Testis (tissue), 3 donors: Measurements from ENCODE around the gene PDHX. TPM values are rescaled to one million over a fixed set of nuclear protein-coding genes. Genes with fewer than 3 reads are reported as not detected.

ENCODE experiments used
- DNase-seq: peaks from one replicate; pipeline ENCODE4 v3.0.0-alpha.2; 2019
- H3K27ac ChIP-seq, 2 donors: fragments of 200-600 bp; sonication (generic); one replicate each; pipeline ENCODE4 v1.5.1; 2019
- H3K27me3 ChIP-seq: fragments of 200-600 bp; sonication (generic); one replicate; pipeline ENCODE4 v1.5.1; 2019
- H3K36me3 ChIP-seq: fragments of 200-600 bp; sonication (generic); one replicate; pipeline ENCODE4 v1.5.1; 2017; ENCODE audit warnings: low read depth; ENCODE audit errors: missing control alignments
- H3K4me1 ChIP-seq: fragments of 200-600 bp; sonication (generic); one replicate; pipeline ENCODE4 v1.5.1; 2019
- H3K4me3 ChIP-seq, 2 donors: fragments of 200-600 bp; sonication (generic); one replicate each; pipeline ENCODE4 v1.5.1; 2017 to 2019
- H3K9me3 ChIP-seq: fragments of 200-600 bp; sonication (generic); one replicate; pipeline ENCODE4 v1.5.1; 2017
- POLR2A ChIP-seq: fragments of 450-650 bp; IDR thresholded peaks from one replicate; pipeline ENCODE4 v1.6.1; 2017; ENCODE audit warnings: antibody characterized with exemption, mild to moderate bottlenecking, moderate library complexity
- WGBS, 2 donors: methylation state at CpG; one replicate each; pipeline ENCODE4 v1.1.5; 2018; 5-methylcytosine and 5-hydroxymethylcytosine counted together
- intact Hi-C: fragments of 100-400 bp; cut with DNase I; formaldehyde crosslinking; loops from one replicate; pipeline ENCODE4 v1.15.1; 2023; ENCODE audit warnings: low total_unique reads
- polyA plus RNA-seq: library from polyadenylated mRNA; stranded (reverse); fragments of 350-450 nt; fragmentation: Illumina TruSeq; extraction: RNeasy Lipid Tissue Mini Kit (QIAGEN cat#74804); gene quantifications from one replicate; pipeline ENCODE4 v1.2.3, GENCODE V29; 2014; ENCODE audit warnings: low read depth, low replicate concordance; ENCODE audit not compliant: insufficient read depth
- total RNA-seq, 2 donors: library from RNA; depleted of rRNA; stranded (reverse); fragments of >200 nt; gene quantifications; one replicate each; pipeline ENCODE4 v1.2.3, GENCODE V29; 2016
- TF ChIP-seq, protein P1 (sequence below), 3 experiments: fragments of 450-650 bp in 2 of 3; fragments of 200-600 bp in 1 of 3; sonication (generic) in 1 of 3; IDR thresholded peaks; one replicate each; pipeline ENCODE4 v1.5.1; 2016 to 2019; ENCODE audit warnings: antibody characterized with exemption in 3 of 3, mild to moderate bottlenecking in 2 of 3, moderate library complexity in 1 of 3

The PDHX gene
- total and polyA plus RNA-seq, 3 donors from 2014 or later: 47.9 to 54.2 (median 53.5) TPM

DNA sequence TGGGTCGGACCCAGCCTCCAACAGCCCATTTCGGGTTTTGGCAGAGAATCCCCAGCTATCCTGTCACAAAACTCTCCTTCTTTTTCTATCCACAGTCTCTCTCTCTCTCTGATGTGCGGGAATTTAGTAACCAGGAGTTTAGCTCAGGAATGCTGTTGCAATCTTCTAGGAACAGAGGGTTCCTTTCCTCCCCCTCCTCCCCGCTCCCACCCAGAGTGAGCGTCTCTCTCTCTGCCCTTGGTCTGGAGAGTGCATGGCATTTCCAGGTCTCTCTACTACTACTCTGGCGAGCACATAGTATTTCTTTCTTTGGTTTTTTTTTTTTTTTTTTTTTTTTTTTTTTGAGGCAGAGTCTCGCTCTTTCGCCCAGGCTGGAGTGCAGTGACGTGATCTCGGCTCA, 17.9 kb upstream of the PDHX start:
- Histone ChIP-seq H3K36me3 (no peaks in the 10 kb centered on the region), H3K9me3 (no peaks in the 10 kb centered on the region), H3K27me3 (no peaks in the 10 kb centered on the region), H3K27ac (peak overlapping the region; percentile 21 to 28), H3K4me3 (no peak overlapping the region), H3K4me1 (peaks cover 5% of the 10 kb centered on the region)
- peak; percentile 60 for DNase-seq
- WGBS, 2 donors: 45 to 54% methylated on average over 10 of the region's 10 CpGs
- no peak for TF ChIP-seq POLR2A
- TF ChIP-seq, protein P1, sequence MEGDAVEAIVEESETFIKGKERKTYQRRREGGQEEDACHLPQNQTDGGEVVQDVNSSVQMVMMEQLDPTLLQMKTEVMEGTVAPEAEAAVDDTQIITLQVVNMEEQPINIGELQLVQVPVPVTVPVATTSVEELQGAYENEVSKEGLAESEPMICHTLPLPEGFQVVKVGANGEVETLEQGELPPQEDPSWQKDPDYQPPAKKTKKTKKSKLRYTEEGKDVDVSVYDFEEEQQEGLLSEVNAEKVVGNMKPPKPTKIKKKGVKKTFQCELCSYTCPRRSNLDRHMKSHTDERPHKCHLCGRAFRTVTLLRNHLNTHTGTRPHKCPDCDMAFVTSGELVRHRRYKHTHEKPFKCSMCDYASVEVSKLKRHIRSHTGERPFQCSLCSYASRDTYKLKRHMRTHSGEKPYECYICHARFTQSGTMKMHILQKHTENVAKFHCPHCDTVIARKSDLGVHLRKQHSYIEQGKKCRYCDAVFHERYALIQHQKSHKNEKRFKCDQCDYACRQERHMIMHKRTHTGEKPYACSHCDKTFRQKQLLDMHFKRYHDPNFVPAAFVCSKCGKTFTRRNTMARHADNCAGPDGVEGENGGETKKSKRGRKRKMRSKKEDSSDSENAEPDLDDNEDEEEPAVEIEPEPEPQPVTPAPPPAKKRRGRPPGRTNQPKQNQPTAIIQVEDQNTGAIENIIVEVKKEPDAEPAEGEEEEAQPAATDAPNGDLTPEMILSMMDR (IDR thresholded peaks at IDR 0.05): no peak
- intact Hi-C loops: no loop called here

DNA sequence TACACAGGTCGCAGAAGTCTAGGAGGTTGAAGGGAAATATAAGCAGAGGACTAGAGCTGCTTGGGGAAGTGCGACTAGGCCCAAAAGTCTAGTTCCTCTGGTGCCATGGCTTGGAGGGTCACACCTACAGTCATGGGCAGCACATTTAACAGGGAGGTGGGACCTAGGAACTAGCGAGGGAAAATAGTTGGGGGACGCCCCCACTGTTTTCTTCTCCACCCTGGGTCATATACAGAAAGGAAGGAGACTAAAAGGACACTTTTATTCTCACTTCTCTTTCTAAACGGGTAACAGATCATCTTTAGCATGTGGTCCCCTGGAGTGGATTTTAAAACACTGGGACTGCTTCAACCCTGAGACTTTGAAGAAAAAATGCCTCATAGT, 16.8 kb upstream of the PDHX start:
- no peak for DNase-seq
- H3K9me3 ChIP-seq: no peaks in the 10 kb centered on the region
- intact Hi-C loops: no loop called here
- TF ChIP-seq, protein P1 (IDR thresholded peaks at IDR 0.05): no peak
- TF ChIP-seq POLR2A: no peak
- H3K4me3 ChIP-seq: no peak overlapping the region
- WGBS, 2 donors: 93 to 94% methylated on average over 5 of the region's 5 CpGs
- H3K27me3 ChIP-seq: no peaks in the 10 kb centered on the region
- no peaks in the 10 kb centered on the region for H3K36me3 ChIP-seq
- peaks cover 5% of the 10 kb centered on the region for H3K4me1 ChIP-seq
- no peak overlapping the region for H3K27ac ChIP-seq

DNA sequence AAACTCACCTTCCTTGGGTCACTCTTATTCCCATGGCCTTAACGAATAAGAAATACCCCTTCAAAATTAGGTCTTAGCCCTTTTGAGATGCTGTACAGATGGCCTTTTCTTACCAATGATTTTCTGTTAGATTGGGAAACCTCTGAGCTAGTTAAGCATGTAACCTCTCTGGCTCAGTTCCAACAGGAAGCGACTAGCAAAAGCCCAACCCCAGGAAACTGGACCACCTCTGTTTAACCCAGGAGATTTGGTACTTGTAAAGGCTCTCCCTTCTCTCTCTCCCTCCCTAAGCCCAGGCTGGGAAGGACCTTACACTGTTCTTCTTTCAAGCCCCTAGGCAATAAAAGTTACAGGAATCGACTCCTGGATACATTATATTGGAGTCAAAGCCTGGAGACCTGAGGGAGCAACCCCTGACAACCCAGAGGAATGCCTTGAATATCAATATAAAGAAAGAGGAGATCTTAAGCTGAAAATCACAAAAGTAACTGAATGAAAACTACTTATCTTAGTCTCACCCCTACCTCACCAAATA, 11.9 kb upstream of the PDHX start:
- no peak for DNase-seq
- no peaks in the 10 kb centered on the region for H3K27me3 ChIP-seq
- H3K4me3 ChIP-seq: no peak overlapping the region
- H3K4me1 ChIP-seq: peaks cover 5% of the 10 kb centered on the region
- no peak overlapping the region for H3K27ac ChIP-seq
- no peaks in the 10 kb centered on the region for H3K36me3 ChIP-seq
- TF ChIP-seq, protein P1 (IDR thresholded peaks at IDR 0.05): no peak
- TF ChIP-seq POLR2A: no peak
- H3K9me3 ChIP-seq: no peaks in the 10 kb centered on the region
- intact Hi-C loops: no loop called here
- WGBS, 2 donors: 80 to 95% methylated on average over 3 of the region's 3 CpGs

DNA sequence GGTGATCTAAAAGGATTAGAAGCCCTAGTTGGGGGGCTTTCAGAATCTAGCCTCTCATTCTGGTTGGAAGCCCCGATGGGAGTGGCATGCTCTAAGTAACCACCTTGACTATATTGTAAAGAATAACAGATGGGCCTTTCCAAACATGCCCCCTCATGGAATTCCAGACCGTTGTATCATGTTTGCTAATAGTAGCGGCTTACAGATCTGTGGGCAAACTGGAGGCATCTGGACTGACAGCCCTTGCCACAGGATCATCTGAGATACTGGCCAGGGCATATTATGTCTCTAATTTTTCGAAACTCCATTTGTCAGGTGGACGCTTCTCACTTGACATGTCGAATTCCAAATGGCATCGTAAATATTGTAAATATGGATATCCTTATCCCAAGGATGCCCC, 10.8 kb upstream of the PDHX start:
- TF ChIP-seq, protein P1 (IDR thresholded peaks at IDR 0.05): no peak
- WGBS, 2 donors: 88 to 98% methylated on average over 7 of the region's 7 CpGs
- H3K36me3 ChIP-seq: no peaks in the 10 kb centered on the region
- DNase-seq: no peak
- no peak overlapping the region for H3K4me3 ChIP-seq
- no peak overlapping the region for H3K27ac ChIP-seq
- H3K27me3 ChIP-seq: no peaks in the 10 kb centered on the region
- intact Hi-C loops: no loop called here
- H3K4me1 ChIP-seq: peaks cover 5% of the 10 kb centered on the region
- H3K9me3 ChIP-seq: no peaks in the 10 kb centered on the region

DNA sequence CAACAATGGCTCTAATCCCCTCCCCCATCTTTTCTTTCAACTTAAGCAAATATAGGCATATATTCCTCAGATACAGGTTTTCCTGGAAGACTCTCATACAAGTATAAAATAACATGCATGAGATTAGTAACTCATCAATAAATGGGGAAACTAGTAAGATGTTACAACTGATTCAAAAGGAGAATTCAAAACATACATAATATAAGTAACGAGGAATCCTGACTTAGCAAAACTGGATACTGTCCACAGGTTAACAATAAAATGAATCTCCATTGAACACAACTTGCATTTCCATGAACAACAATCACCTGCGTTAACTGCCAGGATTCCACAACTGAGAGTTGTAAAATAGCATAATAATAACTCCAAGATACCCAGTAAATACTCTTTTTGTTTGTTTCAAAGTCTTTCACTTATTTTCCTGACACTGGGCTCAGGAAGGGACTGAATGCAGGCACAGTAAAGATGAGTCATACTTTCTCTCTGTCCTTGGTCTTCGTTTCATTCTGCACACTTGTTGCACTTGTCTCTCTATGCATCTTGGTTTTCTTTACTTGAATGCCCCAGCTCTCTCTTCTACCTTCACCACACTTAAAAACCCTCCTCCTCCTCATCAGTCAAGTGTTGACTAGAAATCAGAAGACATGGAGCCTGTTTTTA, 8.4 kb upstream of the PDHX start:
- WGBS, 2 donors: 78 to 86% methylated on average over 3 of the region's 3 CpGs
- peaks cover 5% of the 10 kb centered on the region for H3K4me1 ChIP-seq
- no peaks in the 10 kb centered on the region for H3K36me3 ChIP-seq
- H3K9me3 ChIP-seq: no peaks in the 10 kb centered on the region
- no peak for TF ChIP-seq POLR2A
- TF ChIP-seq, protein P1 (IDR thresholded peaks at IDR 0.05): no peak
- no peak overlapping the region for H3K4me3 ChIP-seq
- intact Hi-C loops: no loop called here
- DNase-seq: no peak
- H3K27me3 ChIP-seq: no peaks in the 10 kb centered on the region
- no peak overlapping the region for H3K27ac ChIP-seq
